NCI-H1694 treated with DMSO at 0.1 percent for 48 hours (cell line): Measurements from ENCODE around the gene USP6NL.
A peak's percentile ranks its signal among the peaks of the same experiment; 100 is the strongest.
"Not testable (repeated sequence)": the region's sequence is repeated elsewhere in the genome, so short reads cannot be mapped to it uniquely, and the experiment has no call there.

Experiments used
- DNase-seq: peaks from one replicate; lab custom pipeline; 2025; lab: John Stamatoyannopoulos, UW

USP6NL gene

GRCh38 chr10:11611248-11612020 is at the start of gene USP6NL:
Gene USP6NL (minus strand): TSS chr10:11611650. CDS start chr10:11597634, 14,016 bp downstream.
- peak; percentile 36 for DNase-seq

- no peak for DNase-seq
These were observed 47.4 kb upstream of the USP6NL start for GRCh38 chr10:11658801-11659368.

GRCh38 chr10:11655836-11656235 is 44.4 kb upstream of the USP6NL start:
- DNase-seq: no peak

GRCh38 chr10:11654659-11655058 is 43.2 kb upstream of the USP6NL start:
- no peak for DNase-seq

- DNase-seq: no peak
These were observed 42.5 kb upstream of the USP6NL start for GRCh38 chr10:11653758-11654471.

GRCh38 chr10:11647676-11648075 is 36.2 kb upstream of the USP6NL start:
- no peak for DNase-seq

- DNase-seq: no peak
These were observed 35.0 kb upstream of the USP6NL start for GRCh38 chr10:11646450-11646849.

GRCh38 chr10:11643039-11643438 is 31.6 kb upstream of the USP6NL start:
- DNase-seq: no peak

- no peak for DNase-seq
These were observed 31.1 kb upstream of the USP6NL start for GRCh38 chr10:11642566-11642965.

GRCh38 chr10:11639849-11640764 is 28.7 kb upstream of the USP6NL start:
- no peak for DNase-seq

- DNase-seq: no peak
These were observed 27.9 kb upstream of the USP6NL start for GRCh38 chr10:11639362-11639761.

GRCh38 chr10:11638055-11638698 is 26.7 kb upstream of the USP6NL start:
- DNase-seq: no peak

GRCh38 chr10:11636697-11637303 is 25.4 kb upstream of the USP6NL start:
- no peak for DNase-seq

GRCh38 chr10:11631890-11632587 is 20.6 kb upstream of the USP6NL start:
- no peak for DNase-seq

GRCh38 chr10:11631291-11631690 is 19.8 kb upstream of the USP6NL start:
- no peak for DNase-seq

GRCh38 chr10:11629731-11630130 is 18.3 kb upstream of the USP6NL start:
- DNase-seq: no peak

GRCh38 chr10:11627941-11628340 is 16.5 kb upstream of the USP6NL start:
- DNase-seq: not testable (repeated sequence)

- no peak for DNase-seq
These were observed 14.6 kb upstream of the USP6NL start for GRCh38 chr10:11626071-11626470.

GRCh38 chr10:11625019-11625735 is 13.7 kb upstream of the USP6NL start:
- no peak for DNase-seq

- DNase-seq: no peak
These were observed 5.8 kb upstream of the USP6NL start for GRCh38 chr10:11617233-11617632.
